ENCODE measurements around the gene MCOLN3.

DNA sequence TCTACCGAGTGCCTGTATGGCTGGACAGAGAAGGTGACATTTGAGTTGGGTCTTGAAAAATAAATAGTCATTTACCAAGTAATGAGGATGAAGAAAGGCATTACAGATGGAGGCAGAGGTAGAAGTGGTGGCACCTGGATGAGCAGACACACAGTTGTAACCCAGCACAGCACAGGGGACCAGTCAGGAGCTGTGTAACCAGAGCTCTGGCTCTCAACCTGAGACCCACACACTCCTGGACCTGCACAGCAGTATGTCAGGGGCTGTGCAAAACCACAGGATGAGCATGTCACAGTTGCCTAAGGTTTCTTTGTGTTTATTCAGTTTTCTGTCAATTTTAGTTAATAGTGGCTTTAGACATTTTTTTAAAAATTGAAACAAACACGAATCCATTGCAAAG, 11.3 kb upstream of the MCOLN3 start:
- TF ChIP-seq, protein P1, sequence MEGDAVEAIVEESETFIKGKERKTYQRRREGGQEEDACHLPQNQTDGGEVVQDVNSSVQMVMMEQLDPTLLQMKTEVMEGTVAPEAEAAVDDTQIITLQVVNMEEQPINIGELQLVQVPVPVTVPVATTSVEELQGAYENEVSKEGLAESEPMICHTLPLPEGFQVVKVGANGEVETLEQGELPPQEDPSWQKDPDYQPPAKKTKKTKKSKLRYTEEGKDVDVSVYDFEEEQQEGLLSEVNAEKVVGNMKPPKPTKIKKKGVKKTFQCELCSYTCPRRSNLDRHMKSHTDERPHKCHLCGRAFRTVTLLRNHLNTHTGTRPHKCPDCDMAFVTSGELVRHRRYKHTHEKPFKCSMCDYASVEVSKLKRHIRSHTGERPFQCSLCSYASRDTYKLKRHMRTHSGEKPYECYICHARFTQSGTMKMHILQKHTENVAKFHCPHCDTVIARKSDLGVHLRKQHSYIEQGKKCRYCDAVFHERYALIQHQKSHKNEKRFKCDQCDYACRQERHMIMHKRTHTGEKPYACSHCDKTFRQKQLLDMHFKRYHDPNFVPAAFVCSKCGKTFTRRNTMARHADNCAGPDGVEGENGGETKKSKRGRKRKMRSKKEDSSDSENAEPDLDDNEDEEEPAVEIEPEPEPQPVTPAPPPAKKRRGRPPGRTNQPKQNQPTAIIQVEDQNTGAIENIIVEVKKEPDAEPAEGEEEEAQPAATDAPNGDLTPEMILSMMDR (IDR thresholded peaks at IDR 0.05), result no peak
- TF ChIP-seq POLR2A (IDR thresholded peaks at IDR 0.05), result no peak
